ENCODE data around the gene ZBTB20.

The ZBTB20 gene

DNA sequence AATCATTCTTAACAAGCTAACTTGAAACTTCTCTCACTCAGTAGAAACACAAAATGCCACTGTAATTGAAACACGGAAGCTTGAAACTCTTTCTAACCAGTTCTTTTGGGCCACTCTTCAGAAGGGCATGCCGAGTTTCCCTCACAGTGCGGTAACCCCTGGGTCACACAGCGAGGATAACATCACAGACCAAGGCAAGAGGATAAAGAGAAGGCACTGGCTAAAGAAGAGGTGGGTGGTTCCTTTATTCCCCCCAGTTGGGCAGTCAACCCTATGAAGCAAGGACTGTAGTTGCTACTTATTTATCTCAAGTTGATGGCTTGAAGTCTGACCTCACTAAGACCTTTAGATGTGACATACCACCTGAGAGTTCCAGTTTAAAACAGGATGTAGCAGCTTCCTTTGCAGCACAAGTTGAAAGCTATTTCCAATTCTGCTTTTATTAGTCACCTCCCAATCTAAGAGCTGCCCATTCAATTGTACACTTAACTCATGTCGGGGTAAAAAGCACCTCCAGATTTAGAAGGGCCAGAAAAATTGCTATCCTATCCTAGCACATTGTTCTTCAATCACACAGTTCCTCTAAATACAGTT is 580.8 kb downstream of the ZBTB20 start (continued):
- TF ChIP-seq, protein P1, sequence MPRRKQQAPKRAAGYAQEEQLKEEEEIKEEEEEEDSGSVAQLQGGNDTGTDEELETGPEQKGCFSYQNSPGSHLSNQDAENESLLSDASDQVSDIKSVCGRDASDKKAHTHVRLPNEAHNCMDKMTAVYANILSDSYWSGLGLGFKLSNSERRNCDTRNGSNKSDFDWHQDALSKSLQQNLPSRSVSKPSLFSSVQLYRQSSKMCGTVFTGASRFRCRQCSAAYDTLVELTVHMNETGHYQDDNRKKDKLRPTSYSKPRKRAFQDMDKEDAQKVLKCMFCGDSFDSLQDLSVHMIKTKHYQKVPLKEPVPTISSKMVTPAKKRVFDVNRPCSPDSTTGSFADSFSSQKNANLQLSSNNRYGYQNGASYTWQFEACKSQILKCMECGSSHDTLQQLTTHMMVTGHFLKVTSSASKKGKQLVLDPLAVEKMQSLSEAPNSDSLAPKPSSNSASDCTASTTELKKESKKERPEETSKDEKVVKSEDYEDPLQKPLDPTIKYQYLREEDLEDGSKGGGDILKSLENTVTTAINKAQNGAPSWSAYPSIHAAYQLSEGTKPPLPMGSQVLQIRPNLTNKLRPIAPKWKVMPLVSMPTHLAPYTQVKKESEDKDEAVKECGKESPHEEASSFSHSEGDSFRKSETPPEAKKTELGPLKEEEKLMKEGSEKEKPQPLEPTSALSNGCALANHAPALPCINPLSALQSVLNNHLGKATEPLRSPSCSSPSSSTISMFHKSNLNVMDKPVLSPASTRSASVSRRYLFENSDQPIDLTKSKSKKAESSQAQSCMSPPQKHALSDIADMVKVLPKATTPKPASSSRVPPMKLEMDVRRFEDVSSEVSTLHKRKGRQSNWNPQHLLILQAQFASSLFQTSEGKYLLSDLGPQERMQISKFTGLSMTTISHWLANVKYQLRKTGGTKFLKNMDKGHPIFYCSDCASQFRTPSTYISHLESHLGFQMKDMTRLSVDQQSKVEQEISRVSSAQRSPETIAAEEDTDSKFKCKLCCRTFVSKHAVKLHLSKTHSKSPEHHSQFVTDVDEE (CRISPR knock-in tag; IDR thresholded peaks at IDR 0.05): no peak
- TF ChIP-seq ZNF8 (CRISPR knock-in tag; IDR thresholded peaks at IDR 0.05) (no peak), ZNF565 (CRISPR knock-in tag; conservative IDR thresholded peaks at IDR 0.05; ENCODE audit: low read depth) (no peak), ZFP30 (CRISPR knock-in tag; IDR thresholded peaks at IDR 0.05) (no peak)

DNA sequence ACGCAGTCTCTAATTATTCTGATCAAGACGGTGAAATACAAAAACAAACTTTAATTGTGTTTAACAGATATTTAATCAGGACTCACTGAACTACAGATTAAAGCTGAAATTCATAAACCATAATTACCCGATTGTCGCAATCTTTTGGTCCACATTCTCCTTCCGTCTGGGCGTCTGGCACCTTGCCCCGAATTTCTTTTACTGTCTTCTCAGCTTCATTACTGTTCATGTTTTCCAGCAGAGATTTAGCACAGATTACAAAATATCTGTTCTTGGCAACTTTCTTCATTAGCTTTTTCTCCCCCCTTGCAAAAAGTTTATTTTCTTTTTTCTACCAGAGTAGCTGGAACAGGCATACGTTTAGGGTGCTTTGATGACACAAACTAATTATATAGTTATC is 581.9 kb downstream of the ZBTB20 start:
- TF ChIP-seq ZNF70 (CRISPR knock-in tag; IDR thresholded peaks at IDR 0.05) (no peak), PATZ1 (CRISPR knock-in tag; IDR thresholded peaks at IDR 0.05; ENCODE audit: borderline replicate concordance) (no peak), CSDC2 (CRISPR knock-in tag; IDR thresholded peaks at IDR 0.05) (no peak), TCF4 (CRISPR knock-in tag; IDR thresholded peaks at IDR 0.05; ENCODE audit: borderline replicate concordance) (no peak), ZFP30 (CRISPR knock-in tag; IDR thresholded peaks at IDR 0.05) (no peak), ESRRG (CRISPR knock-in tag; IDR thresholded peaks at IDR 0.05) (no peak), CSRNP3 (CRISPR knock-in tag; IDR thresholded peaks at IDR 0.05) (no peak), ISL1 (CRISPR knock-in tag; IDR thresholded peaks at IDR 0.05) (no peak), OSR1 (CRISPR knock-in tag; IDR thresholded peaks at IDR 0.05) (no peak), ZNF565 (CRISPR knock-in tag; conservative IDR thresholded peaks at IDR 0.05; ENCODE audit: low read depth) (no peak), BACH2 (CRISPR knock-in tag; IDR thresholded peaks at IDR 0.05; ENCODE audit: borderline replicate concordance) (no peak), RARB (CRISPR knock-in tag; IDR thresholded peaks at IDR 0.05) (no peak), PPARA (CRISPR knock-in tag; IDR thresholded peaks at IDR 0.05; ENCODE audit: borderline replicate concordance) (no peak), TOX (CRISPR knock-in tag; IDR thresholded peaks at IDR 0.05; ENCODE audit: borderline replicate concordance) (no peak)
- TF ChIP-seq, protein P1 (CRISPR knock-in tag; IDR thresholded peaks at IDR 0.05): no peak
- TF ChIP-seq, protein P2, sequence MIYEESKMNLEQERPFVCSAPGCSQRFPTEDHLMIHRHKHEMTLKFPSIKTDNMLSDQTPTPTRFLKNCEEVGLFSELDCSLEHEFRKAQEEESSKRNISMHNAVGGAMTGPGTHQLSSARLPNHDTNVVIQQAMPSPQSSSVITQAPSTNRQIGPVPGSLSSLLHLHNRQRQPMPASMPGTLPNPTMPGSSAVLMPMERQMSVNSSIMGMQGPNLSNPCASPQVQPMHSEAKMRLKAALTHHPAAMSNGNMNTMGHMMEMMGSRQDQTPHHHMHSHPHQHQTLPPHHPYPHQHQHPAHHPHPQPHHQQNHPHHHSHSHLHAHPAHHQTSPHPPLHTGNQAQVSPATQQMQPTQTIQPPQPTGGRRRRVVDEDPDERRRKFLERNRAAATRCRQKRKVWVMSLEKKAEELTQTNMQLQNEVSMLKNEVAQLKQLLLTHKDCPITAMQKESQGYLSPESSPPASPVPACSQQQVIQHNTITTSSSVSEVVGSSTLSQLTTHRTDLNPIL (CRISPR knock-in tag; IDR thresholded peaks at IDR 0.05; ENCODE audit: low read depth): no peak
- ATAC-seq: no peak

DNA sequence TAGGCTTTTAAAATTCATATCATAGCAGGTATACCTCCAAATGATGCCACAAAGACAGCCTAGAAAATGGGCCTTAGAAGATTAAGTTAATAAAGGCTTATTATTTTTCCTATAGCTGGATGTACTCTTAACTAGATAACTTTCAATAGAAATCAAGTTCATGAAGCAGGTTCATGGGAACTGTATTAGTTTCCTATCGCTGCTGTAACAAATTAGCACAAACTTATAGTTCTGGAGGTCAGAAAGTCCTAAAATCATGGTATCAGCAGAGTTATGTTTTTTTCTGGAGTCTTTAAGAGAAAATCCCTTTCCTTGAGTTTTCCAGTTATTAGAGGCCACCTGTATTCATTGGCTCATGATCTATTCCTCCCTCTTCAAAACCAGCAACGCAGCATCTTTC is 583.4 kb downstream of the ZBTB20 start:
- TF ChIP-seq TCF4 (CRISPR knock-in tag; IDR thresholded peaks at IDR 0.05; ENCODE audit: borderline replicate concordance) (no peak), PPARA (CRISPR knock-in tag; IDR thresholded peaks at IDR 0.05; ENCODE audit: borderline replicate concordance) (no peak), PATZ1 (CRISPR knock-in tag; IDR thresholded peaks at IDR 0.05; ENCODE audit: borderline replicate concordance) (no peak)
- ATAC-seq: no peak

Measured in SK-N-SH treated with all-trans-retinoic acid at 6 μM for 48 hours (cell line).